Lower lobe of right lung (tissue), 2 donors: ENCODE measurements around the gene DCAKD. TPM values are rescaled to one million over a fixed set of nuclear protein-coding genes. Genes with fewer than 3 reads are reported as not detected.

Source experiments
- ATAC-seq, 2 donors: fragments of 200-7000 bp; cut with Tn5 transposase; one replicate each; pipeline ENCODE4 v1.9.1; 2020 to 2022; ENCODE audit warnings: mild to moderate bottlenecking in 2 of 2, moderate library complexity in 2 of 2
- DNase-seq: peaks from one replicate; pipeline ENCODE4 v3.0.0-alpha.2; 2020
- H3K27ac ChIP-seq: fragments of 200-600 bp; one replicate; pipeline ENCODE4 v1.8.0; 2022
- H3K27me3 ChIP-seq: fragments of 200-600 bp; one replicate; pipeline ENCODE4 v1.8.0; 2022; ENCODE audit warnings: low read depth
- H3K36me3 ChIP-seq: fragments of 200-600 bp; one replicate; pipeline ENCODE4 v1.8.0; 2022; ENCODE audit warnings: mild to moderate bottlenecking
- H3K4me1 ChIP-seq: fragments of 200-600 bp; one replicate; pipeline ENCODE4 v1.8.0; 2022
- H3K4me3 ChIP-seq: fragments of 200-600 bp; one replicate; pipeline ENCODE4 v1.8.0; 2022; ENCODE audit warnings: mild to moderate bottlenecking
- H3K9me3 ChIP-seq: fragments of 200-600 bp; one replicate; pipeline ENCODE4 v1.8.0; 2022
- intact Hi-C: fragments of 100-400 bp; cut with DNase I; formaldehyde crosslinking; loops from one replicate; pipeline ENCODE4 v1.11.0; 2022
- total RNA-seq: library from RNA; stranded (reverse); fragmentation: NEBNext Ultra II Directional; extraction: Animal tissue kit (Norgen Biotek cat#: 25700); gene quantifications from one replicate; pipeline ENCODE4 v1.2.1, GENCODE V29; 2021
- TF ChIP-seq, protein P1 (sequence below): fragments of 200-600 bp; IDR thresholded peaks from one replicate; pipeline ENCODE4 v1.8.0; 2022; ENCODE audit warnings: antibody characterized with exemption, mild to moderate bottlenecking
- donor health status: DM: no; HTN: yes; CAD: no; lungs with severe emphysema.

DCAKD gene
- total RNA-seq, 1 donor from 2014 or later, result 20.1 TPM

DNA sequence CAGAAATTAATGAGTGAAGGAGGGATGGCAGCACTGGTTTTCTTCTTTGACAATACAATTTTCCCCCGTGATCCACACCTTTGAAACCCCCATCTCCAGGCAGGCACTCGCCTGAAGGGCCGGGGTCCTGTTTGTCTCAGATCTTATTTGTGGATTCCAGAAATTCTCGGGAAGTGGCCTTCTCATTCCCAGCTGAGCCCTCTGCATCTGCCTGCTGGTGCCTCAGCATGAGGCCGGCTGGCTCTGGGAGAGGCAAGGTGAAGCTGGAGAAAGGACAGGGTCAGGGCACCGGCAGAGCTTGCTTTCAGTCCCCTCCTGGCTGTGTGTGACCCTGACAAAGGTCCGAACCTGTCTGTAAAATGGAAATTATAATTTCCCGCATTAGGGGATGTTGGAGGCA, 47.6 kb downstream of the DCAKD start:
- ATAC-seq (no peak), DNase-seq (no peak)
- Histone ChIP-seq H3K27me3 (peaks cover 12% of the 10 kb centered on the region), H3K4me3 (no peak overlapping the region), H3K27ac (no peak overlapping the region), H3K9me3 (peaks cover 9% of the 10 kb centered on the region), H3K4me1 (no peaks in the 10 kb centered on the region), H3K36me3 (no peaks in the 10 kb centered on the region)
- TF ChIP-seq, protein P1, sequence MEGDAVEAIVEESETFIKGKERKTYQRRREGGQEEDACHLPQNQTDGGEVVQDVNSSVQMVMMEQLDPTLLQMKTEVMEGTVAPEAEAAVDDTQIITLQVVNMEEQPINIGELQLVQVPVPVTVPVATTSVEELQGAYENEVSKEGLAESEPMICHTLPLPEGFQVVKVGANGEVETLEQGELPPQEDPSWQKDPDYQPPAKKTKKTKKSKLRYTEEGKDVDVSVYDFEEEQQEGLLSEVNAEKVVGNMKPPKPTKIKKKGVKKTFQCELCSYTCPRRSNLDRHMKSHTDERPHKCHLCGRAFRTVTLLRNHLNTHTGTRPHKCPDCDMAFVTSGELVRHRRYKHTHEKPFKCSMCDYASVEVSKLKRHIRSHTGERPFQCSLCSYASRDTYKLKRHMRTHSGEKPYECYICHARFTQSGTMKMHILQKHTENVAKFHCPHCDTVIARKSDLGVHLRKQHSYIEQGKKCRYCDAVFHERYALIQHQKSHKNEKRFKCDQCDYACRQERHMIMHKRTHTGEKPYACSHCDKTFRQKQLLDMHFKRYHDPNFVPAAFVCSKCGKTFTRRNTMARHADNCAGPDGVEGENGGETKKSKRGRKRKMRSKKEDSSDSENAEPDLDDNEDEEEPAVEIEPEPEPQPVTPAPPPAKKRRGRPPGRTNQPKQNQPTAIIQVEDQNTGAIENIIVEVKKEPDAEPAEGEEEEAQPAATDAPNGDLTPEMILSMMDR, result no peak
- intact Hi-C loops, result no loop called here

DNA sequence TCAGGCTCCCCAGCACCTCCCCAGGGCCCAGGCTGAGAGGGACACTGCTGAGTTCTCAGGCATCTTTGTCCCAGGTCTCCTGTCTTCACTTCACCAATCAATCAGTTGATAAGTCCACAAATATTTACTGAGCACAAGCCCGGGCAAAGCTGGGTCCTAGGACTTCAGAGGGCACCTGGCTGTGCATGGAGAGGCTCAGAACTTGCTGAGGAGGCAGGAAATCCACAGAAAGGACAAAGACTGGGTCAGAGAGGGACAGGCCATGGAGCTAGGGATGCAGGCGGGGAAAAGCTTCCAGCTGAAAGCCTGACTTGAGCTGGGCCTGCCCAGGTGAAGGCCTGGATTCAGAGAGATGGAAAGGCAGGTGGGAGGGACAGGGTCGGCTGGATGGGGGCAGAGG, 50.1 kb downstream of the DCAKD start:
- Histone ChIP-seq H3K27ac (no peak overlapping the region), H3K27me3 (peaks cover 11% of the 10 kb centered on the region), H3K4me3 (no peak overlapping the region), H3K36me3 (no peaks in the 10 kb centered on the region), H3K9me3 (peaks cover 10% of the 10 kb centered on the region), H3K4me1 (no peaks in the 10 kb centered on the region)
- intact Hi-C loops, result no loop called here
- DNase-seq (no peak), ATAC-seq (no peak)
- TF ChIP-seq, protein P1, result no peak

DNA sequence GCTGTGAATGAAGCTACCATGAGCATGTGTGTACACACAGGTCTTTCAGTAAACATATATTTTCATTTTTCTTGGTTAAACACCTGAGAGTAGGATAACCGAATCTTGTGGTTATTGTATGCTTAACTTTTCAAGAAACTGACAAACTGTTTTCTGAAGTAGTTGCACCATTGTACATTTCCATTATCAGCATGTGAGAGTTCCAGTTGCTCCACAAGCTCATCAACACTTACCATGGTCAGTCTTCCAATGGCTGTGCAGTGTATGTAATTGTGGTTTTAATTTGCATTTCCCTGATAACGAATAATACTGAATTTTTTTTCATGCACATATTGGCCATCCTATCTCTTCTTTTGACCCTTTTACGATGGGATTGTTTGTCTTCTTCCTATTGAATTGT, 52.0 kb downstream of the DCAKD start:
- TF ChIP-seq, protein P1, result no peak
- Histone ChIP-seq H3K27me3 (peaks cover 11% of the 10 kb centered on the region), H3K9me3 (peaks cover 10% of the 10 kb centered on the region), H3K36me3 (no peaks in the 10 kb centered on the region), H3K27ac (no peak overlapping the region), H3K4me3 (no peak overlapping the region), H3K4me1 (no peaks in the 10 kb centered on the region)
- intact Hi-C loops, result no loop called here
- DNase-seq (no peak), ATAC-seq (no peak)

DNA sequence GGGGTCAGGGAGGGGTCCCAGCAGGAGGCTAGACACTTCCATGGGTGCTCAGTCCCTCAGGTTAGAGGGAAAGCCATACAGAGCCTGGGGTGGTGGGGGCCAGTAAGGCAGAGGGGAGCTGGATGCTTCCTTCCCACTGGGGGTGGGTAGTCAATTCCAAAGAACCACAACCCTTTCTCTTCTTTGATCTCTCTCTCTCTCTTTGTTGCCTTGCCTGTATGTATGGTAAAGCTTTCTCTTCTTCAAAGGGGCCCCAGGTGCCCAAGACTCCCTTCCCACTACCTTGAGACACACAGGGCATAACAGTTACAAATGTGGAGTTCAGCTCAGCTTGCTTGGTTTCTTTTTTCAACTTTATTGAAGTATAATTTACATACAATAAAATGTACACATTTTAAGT, 52.8 kb downstream of the DCAKD start:
- Histone ChIP-seq H3K27me3 (peaks cover 11% of the 10 kb centered on the region), H3K27ac (no peak overlapping the region), H3K9me3 (peaks cover 10% of the 10 kb centered on the region), H3K4me1 (no peaks in the 10 kb centered on the region), H3K36me3 (no peaks in the 10 kb centered on the region), H3K4me3 (no peak overlapping the region)
- DNase-seq (no peak), ATAC-seq (no peak)
- TF ChIP-seq, protein P1, result no peak
- intact Hi-C loops, result no loop called here

DNA sequence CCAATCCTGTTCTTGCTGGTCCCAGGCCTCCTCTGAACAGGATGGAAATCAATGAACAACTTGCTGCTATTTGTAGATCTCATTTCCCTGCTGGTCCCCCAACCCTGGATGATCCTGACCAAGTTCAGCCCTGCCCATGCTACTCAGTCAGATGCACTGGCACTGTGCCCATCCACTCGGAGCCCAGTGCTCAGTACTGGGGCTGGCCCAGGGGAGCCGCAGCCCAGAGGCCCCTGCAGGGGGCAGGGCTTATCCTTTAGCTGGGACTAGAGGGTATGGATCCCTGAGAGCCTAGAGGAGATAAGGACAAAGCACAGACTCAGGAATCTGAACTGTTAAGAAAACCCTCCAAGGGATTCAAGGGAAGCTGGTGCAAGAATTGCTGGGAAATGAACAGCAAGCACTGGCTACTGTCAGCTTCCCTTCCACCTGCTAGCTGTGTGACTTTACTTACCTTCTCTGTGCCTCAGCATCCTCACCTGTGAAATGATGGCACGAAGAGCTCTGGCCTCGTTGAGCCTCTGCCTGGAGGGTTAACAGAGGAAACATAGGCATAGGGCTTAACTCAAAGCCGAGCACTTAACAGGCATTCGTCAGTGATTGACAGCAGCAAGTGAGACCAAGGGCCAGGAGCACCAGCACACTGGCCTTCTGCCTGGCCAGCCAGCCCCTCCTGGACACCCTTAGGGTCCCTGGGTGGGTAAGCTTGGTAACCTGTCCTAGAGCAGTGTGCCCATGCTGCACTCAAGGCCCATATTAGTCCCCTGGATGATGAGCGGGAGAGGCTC, 53.5 kb downstream of the DCAKD start:
- TF ChIP-seq, protein P1, result no peak
- Histone ChIP-seq H3K4me3 (no peak overlapping the region), H3K9me3 (peaks cover 10% of the 10 kb centered on the region), H3K4me1 (no peaks in the 10 kb centered on the region), H3K27ac (no peak overlapping the region), H3K36me3 (no peaks in the 10 kb centered on the region), H3K27me3 (peaks cover 11% of the 10 kb centered on the region)
- DNase-seq (no peak), ATAC-seq (peak in 1 of 2 donors; percentile 25)
- intact Hi-C loops, result no loop called here
